GM21723 (cell line): ENCODE results near the gene DPH2.

Experiments used
- ATAC-seq: cut with Tn5 transposase; IDR thresholded peaks from one replicate; pipeline ENCODE4 v1.9.1; 2021; ENCODE audit warnings: mild to moderate bottlenecking, moderate library complexity; ENCODE audit not compliant: unreplicated experiment

DPH2 gene

GRCh38 chr1:43982241-43982640 is 12.4 kb downstream of the DPH2 start:
- ATAC-seq, result no peak

GRCh38 chr1:43982808-43983207 is 13.0 kb downstream of the DPH2 start:
- no peak for ATAC-seq

GRCh38 chr1:43983253-43983899 is 13.6 kb downstream of the DPH2 start:
- no peak for ATAC-seq

GRCh38 chr1:43984855-43985254 is 15.0 kb downstream of the DPH2 start:
- ATAC-seq, result no peak

- ATAC-seq, result no peak
Measured at GRCh38 chr1:43985984-43986595, 16.3 kb downstream of the DPH2 start.

GRCh38 chr1:43986712-43987111 is 16.9 kb downstream of the DPH2 start:
- ATAC-seq, result no peak

- no peak for ATAC-seq
Measured at GRCh38 chr1:43987159-43987902, 17.5 kb downstream of the DPH2 start.

GRCh38 chr1:43990271-43991199 is 20.7 kb downstream of the DPH2 start:
- no peak for ATAC-seq

GRCh38 chr1:43991200-43991475 is 21.3 kb downstream of the DPH2 start:
- ATAC-seq, result no peak

- peak; percentile 73 for ATAC-seq
Measured at GRCh38 chr1:43991476-43992231, 21.8 kb downstream of the DPH2 start, which contains the start of gene CCDC24. TSS of gene CCDC24 (plus strand) at chr1:43991599. CDS start at chr1:43991879, 280 bp downstream.

GRCh38 chr1:43992232-43992995 is 22.6 kb downstream of the DPH2 start:
- no peak for ATAC-seq

GRCh38 chr1:43993206-43993914 is 23.6 kb downstream of the DPH2 start:
- no peak for ATAC-seq

- no peak for ATAC-seq
Measured at GRCh38 chr1:43994071-43994470, 24.3 kb downstream of the DPH2 start.

- no peak for ATAC-seq
Measured at GRCh38 chr1:43994794-43995790, 25.3 kb downstream of the DPH2 start.

GRCh38 chr1:43995984-43996732 is 26.3 kb downstream of the DPH2 start:
- no peak for ATAC-seq

GRCh38 chr1:43996733-43997115 is 26.9 kb downstream of the DPH2 start:
- no peak for ATAC-seq

GRCh38 chr1:43997295-43997999 is 27.6 kb downstream of the DPH2 start:
- ATAC-seq, result no peak
